Measurements from ENCODE around the gene NCKAP5.

Gene NCKAP5

GRCh38 chr2:133296401-133296800 is 271.9 kb downstream of the NCKAP5 start:
- Histone ChIP-seq H3K4me1 (ENCODE audit: insufficient read depth, low read length) (no peaks in the 10 kb centered on the region), H3K9me3 (ENCODE audit: insufficient read depth, low read depth, low read length) (no peaks in the 10 kb centered on the region), H3K4me3 (ENCODE audit: low read length) (no peak overlapping the region), H3K27me3 (ENCODE audit: insufficient read depth, low read length) (no peaks in the 10 kb centered on the region), H3K36me3 (ENCODE audit: insufficient read depth, low read length) (no peaks in the 10 kb centered on the region), H3K27ac (ENCODE audit: low read depth, low read length) (no peak overlapping the region), H3K9ac (ENCODE audit: low read depth, low read length) (no peak overlapping the region)

GRCh38 chr2:133293544-133294353 is 274.5 kb downstream of the NCKAP5 start:
- 90% methylated on average over 7 of the region's 7 CpGs for WGBS
- Histone ChIP-seq H3K9me3 (ENCODE audit: insufficient read depth, low read depth, low read length) (no peaks in the 10 kb centered on the region), H3K4me3 (ENCODE audit: low read length) (no peak overlapping the region), H3K27ac (ENCODE audit: low read depth, low read length) (no peak overlapping the region), H3K4me1 (ENCODE audit: insufficient read depth, low read length) (no peaks in the 10 kb centered on the region), H3K36me3 (ENCODE audit: insufficient read depth, low read length) (no peaks in the 10 kb centered on the region), H3K9ac (ENCODE audit: low read depth, low read length) (no peak overlapping the region), H3K27me3 (ENCODE audit: insufficient read depth, low read length) (no peaks in the 10 kb centered on the region)

- Histone ChIP-seq H3K36me3 (ENCODE audit: insufficient read depth, low read length) (no peaks in the 10 kb centered on the region), H3K9me3 (ENCODE audit: insufficient read depth, low read depth, low read length) (no peaks in the 10 kb centered on the region), H3K4me3 (ENCODE audit: low read length) (no peak overlapping the region), H3K9ac (ENCODE audit: low read depth, low read length) (no peak overlapping the region), H3K4me1 (ENCODE audit: insufficient read depth, low read length) (no peaks in the 10 kb centered on the region), H3K27me3 (ENCODE audit: insufficient read depth, low read length) (no peaks in the 10 kb centered on the region), H3K27ac (ENCODE audit: low read depth, low read length) (no peak overlapping the region)
- WGBS, result 95% methylated on average over 1 of the region's 2 CpGs
These were observed 276.0 kb downstream of the NCKAP5 start for GRCh38 chr2:133292259-133292658.

- WGBS, result 100% methylated on average over 1 of the region's 2 CpGs
- Histone ChIP-seq H3K27me3 (ENCODE audit: insufficient read depth, low read length) (no peaks in the 10 kb centered on the region), H3K9me3 (ENCODE audit: insufficient read depth, low read depth, low read length) (no peaks in the 10 kb centered on the region), H3K4me3 (ENCODE audit: low read length) (no peak overlapping the region), H3K27ac (ENCODE audit: low read depth, low read length) (no peak overlapping the region), H3K4me1 (ENCODE audit: insufficient read depth, low read length) (no peaks in the 10 kb centered on the region), H3K36me3 (ENCODE audit: insufficient read depth, low read length) (no peaks in the 10 kb centered on the region), H3K9ac (ENCODE audit: low read depth, low read length) (no peak overlapping the region)
These were observed 280.6 kb downstream of the NCKAP5 start for GRCh38 chr2:133287709-133288108.

GRCh38 chr2:133286326-133286922 is 281.8 kb downstream of the NCKAP5 start:
- WGBS, result 86% methylated on average over 1 of the region's 1 CpG
- Histone ChIP-seq H3K27ac (ENCODE audit: low read depth, low read length) (no peak overlapping the region), H3K4me3 (ENCODE audit: low read length) (no peak overlapping the region)

GRCh38 chr2:133273031-133273430 is 295.2 kb downstream of the NCKAP5 start:
- Histone ChIP-seq H3K36me3 (ENCODE audit: insufficient read depth, low read length) (no peaks in the 10 kb centered on the region), H3K9me3 (ENCODE audit: insufficient read depth, low read depth, low read length) (no peaks in the 10 kb centered on the region), H3K4me3 (ENCODE audit: low read length) (no peak overlapping the region), H3K27me3 (ENCODE audit: insufficient read depth, low read length) (no peaks in the 10 kb centered on the region), H3K4me1 (ENCODE audit: insufficient read depth, low read length) (no peaks in the 10 kb centered on the region), H3K27ac (ENCODE audit: low read depth, low read length) (no peak overlapping the region), H3K9ac (ENCODE audit: low read depth, low read length) (no peak overlapping the region)
- 88% methylated on average over 2 of the region's 3 CpGs for WGBS

More at GRCh38 chr2:133286326-133286922, 281.8 kb downstream of the NCKAP5 start:
- Histone ChIP-seq H3K27me3 (ENCODE audit: insufficient read depth, low read length) (no peaks in the 10 kb centered on the region), H3K36me3 (ENCODE audit: insufficient read depth, low read length) (no peaks in the 10 kb centered on the region), H3K9ac (ENCODE audit: low read depth, low read length) (no peak overlapping the region), H3K9me3 (ENCODE audit: insufficient read depth, low read depth, low read length) (no peaks in the 10 kb centered on the region), H3K4me1 (ENCODE audit: insufficient read depth, low read length) (no peaks in the 10 kb centered on the region)

GRCh38 chr2:133271105-133271504 is 297.2 kb downstream of the NCKAP5 start:
- Histone ChIP-seq H3K27me3 (ENCODE audit: insufficient read depth, low read length) (peaks cover 16% of the 10 kb centered on the region), H3K36me3 (ENCODE audit: insufficient read depth, low read length) (no peaks in the 10 kb centered on the region), H3K4me1 (ENCODE audit: insufficient read depth, low read length) (peaks cover 6% of the 10 kb centered on the region), H3K27ac (ENCODE audit: low read depth, low read length) (no peak overlapping the region), H3K4me3 (ENCODE audit: low read length) (no peak overlapping the region), H3K9me3 (ENCODE audit: insufficient read depth, low read depth, low read length) (no peaks in the 10 kb centered on the region), H3K9ac (ENCODE audit: low read depth, low read length) (no peak overlapping the region)
- WGBS, result 95% methylated on average over 4 of the region's 4 CpGs

- Histone ChIP-seq H3K9ac (ENCODE audit: low read depth, low read length) (no peak overlapping the region), H3K4me3 (ENCODE audit: low read length) (no peak overlapping the region), H3K36me3 (ENCODE audit: insufficient read depth, low read length) (no peaks in the 10 kb centered on the region), H3K9me3 (ENCODE audit: insufficient read depth, low read depth, low read length) (no peaks in the 10 kb centered on the region), H3K27ac (ENCODE audit: low read depth, low read length) (no peak overlapping the region), H3K27me3 (ENCODE audit: insufficient read depth, low read length) (peaks cover 21% of the 10 kb centered on the region), H3K4me1 (ENCODE audit: insufficient read depth, low read length) (peaks cover 6% of the 10 kb centered on the region)
- WGBS, result 95% methylated on average over 5 of the region's 5 CpGs
These were observed 297.7 kb downstream of the NCKAP5 start for GRCh38 chr2:133270550-133270949.

GRCh38 chr2:133266926-133267590 is 301.2 kb downstream of the NCKAP5 start:
- Histone ChIP-seq H3K27ac (ENCODE audit: low read depth, low read length) (no peak overlapping the region), H3K9me3 (ENCODE audit: insufficient read depth, low read depth, low read length) (no peaks in the 10 kb centered on the region), H3K27me3 (ENCODE audit: insufficient read depth, low read length) (peaks cover 31% of the 10 kb centered on the region), H3K36me3 (ENCODE audit: insufficient read depth, low read length) (no peaks in the 10 kb centered on the region), H3K4me1 (ENCODE audit: insufficient read depth, low read length) (peaks cover 11% of the 10 kb centered on the region), H3K4me3 (ENCODE audit: low read length) (peak overlapping the region; percentile 70), H3K9ac (ENCODE audit: low read depth, low read length) (no peak overlapping the region)
- 3% methylated on average over 17 of the region's 17 CpGs for WGBS

- Histone ChIP-seq H3K27ac (ENCODE audit: low read depth, low read length) (no peak overlapping the region), H3K9me3 (ENCODE audit: insufficient read depth, low read depth, low read length) (no peaks in the 10 kb centered on the region), H3K9ac (ENCODE audit: low read depth, low read length) (peak overlapping the region; percentile 65), H3K4me1 (ENCODE audit: insufficient read depth, low read length) (peaks cover 11% of the 10 kb centered on the region), H3K36me3 (ENCODE audit: insufficient read depth, low read length) (no peaks in the 10 kb centered on the region), H3K27me3 (ENCODE audit: insufficient read depth, low read length) (peaks cover 31% of the 10 kb centered on the region), H3K4me3 (ENCODE audit: low read length) (peak overlapping the region; percentile 70)
- WGBS, result 2% methylated on average over 66 of the region's 68 CpGs
These were observed 302.0 kb downstream of the NCKAP5 start for GRCh38 chr2:133266041-133266925.
